PC-3 (cell line): ENCODE data around the gene DNAJA2.

Experiments
- EZH2 ChIP-seq: fragments of 300-600 bp; sonication (generic); IDR thresholded peaks from one replicate; pipeline ENCODE4 v1.6.1; 2017; ENCODE audit warnings: antibody characterized with exemption, mild to moderate bottlenecking, low read length; ENCODE audit not compliant: unreplicated experiment
- EZH2phosphoT487 ChIP-seq: fragments of 300-600 bp; sonication (generic); IDR thresholded peaks from 2 replicates; pipeline ENCODE4 v1.6.1; 2018; ENCODE audit warnings: mild to moderate bottlenecking, antibody characterized with exemption, low read length, borderline replicate concordance
- TF ChIP-seq, protein P1 (sequence below): fragments of 300-600 bp; sonication (generic); conservative IDR thresholded peaks from 2 replicates; pipeline ENCODE4 v1.5.1; 2017; ENCODE audit warnings: antibody characterized with exemption, low read depth, mild to moderate bottlenecking, low read length

DNA sequence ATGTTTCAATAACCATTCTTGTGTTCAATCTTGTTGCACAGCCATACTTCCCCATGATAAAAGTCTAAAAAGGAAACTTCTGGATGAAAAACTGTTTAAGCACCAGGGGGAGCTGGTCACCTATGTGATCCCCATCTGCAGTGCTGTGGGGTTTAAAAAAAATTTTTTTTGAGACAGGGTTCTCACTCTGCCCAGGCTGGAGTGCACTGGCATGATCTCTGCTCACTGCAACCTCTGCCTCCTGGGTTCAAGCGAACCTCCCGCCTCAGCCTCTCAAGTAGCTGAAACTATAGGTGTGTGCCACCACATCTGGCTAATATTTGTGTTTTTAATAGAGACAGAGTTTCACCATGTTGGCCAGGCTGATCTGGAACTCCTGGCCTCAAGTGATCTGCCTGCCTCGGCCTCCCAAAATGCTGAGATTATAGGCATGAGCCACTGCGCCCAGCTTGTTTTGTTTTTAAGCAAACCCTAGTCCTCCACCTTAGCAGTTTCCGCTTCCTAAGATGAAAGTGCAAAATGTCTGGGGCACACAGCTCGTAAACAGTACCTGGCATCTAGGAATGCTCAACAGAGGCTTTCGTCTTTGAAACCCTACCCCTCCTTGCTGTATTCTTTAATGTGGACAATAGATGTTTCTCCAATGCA, 25.4 kb downstream of the DNAJA2 start:
- TF ChIP-seq, protein P1, sequence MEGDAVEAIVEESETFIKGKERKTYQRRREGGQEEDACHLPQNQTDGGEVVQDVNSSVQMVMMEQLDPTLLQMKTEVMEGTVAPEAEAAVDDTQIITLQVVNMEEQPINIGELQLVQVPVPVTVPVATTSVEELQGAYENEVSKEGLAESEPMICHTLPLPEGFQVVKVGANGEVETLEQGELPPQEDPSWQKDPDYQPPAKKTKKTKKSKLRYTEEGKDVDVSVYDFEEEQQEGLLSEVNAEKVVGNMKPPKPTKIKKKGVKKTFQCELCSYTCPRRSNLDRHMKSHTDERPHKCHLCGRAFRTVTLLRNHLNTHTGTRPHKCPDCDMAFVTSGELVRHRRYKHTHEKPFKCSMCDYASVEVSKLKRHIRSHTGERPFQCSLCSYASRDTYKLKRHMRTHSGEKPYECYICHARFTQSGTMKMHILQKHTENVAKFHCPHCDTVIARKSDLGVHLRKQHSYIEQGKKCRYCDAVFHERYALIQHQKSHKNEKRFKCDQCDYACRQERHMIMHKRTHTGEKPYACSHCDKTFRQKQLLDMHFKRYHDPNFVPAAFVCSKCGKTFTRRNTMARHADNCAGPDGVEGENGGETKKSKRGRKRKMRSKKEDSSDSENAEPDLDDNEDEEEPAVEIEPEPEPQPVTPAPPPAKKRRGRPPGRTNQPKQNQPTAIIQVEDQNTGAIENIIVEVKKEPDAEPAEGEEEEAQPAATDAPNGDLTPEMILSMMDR = peak; percentile 61
- TF ChIP-seq EZH2 (no peak), EZH2phosphoT487 (no peak)
